Progenitor cell of endocrine pancreas (in vitro differentiated cells): ENCODE data around the gene VWA5B1. TPM values are rescaled to one million over a fixed set of nuclear protein-coding genes. Genes with fewer than 3 reads are reported as not detected.
A peak's percentile ranks its signal among the peaks of the same experiment; 100 is the strongest.

Experiments used
- DNase-seq: peaks from one replicate; pipeline ENCODE4 v3.0.0; 2021; ENCODE audit warnings: low spot score; ENCODE audit not compliant: unreplicated experiment
- H3K27ac Mint-ChIP-seq: 2 replicates; pipeline ENCODE4 v1.8.0; 2021; ENCODE audit warnings: mild to moderate bottlenecking, moderate library complexity, mixed read lengths
- H3K27me3 Mint-ChIP-seq: 2 replicates; pipeline ENCODE4 v1.8.0; 2021; ENCODE audit warnings: mixed read lengths
- H3K36me3 Mint-ChIP-seq: 2 replicates; pipeline ENCODE4 v1.8.0; 2022; ENCODE audit warnings: mixed read lengths; ENCODE audit not compliant: insufficient read depth
- H3K4me1 Mint-ChIP-seq: 2 replicates; pipeline ENCODE4 v1.8.0; 2021; ENCODE audit warnings: low read depth, mixed read lengths
- H3K4me3 Mint-ChIP-seq: 2 replicates; pipeline ENCODE4 v1.8.0; 2021; ENCODE audit warnings: low read depth, mild to moderate bottlenecking, moderate library complexity, mixed read lengths
- H3K9me3 Mint-ChIP-seq: 2 replicates; pipeline ENCODE4 v1.8.0; 2021; ENCODE audit warnings: low read depth, mixed read lengths
- CTCF ChIP-seq: fragments of 200-600 bp; sonication (generic); IDR thresholded peaks from one replicate; pipeline ENCODE4 v1.5.0; 2021; ENCODE audit warnings: antibody characterized with exemption, mild to moderate bottlenecking; ENCODE audit not compliant: unreplicated experiment
- total RNA-seq: library from RNA; stranded (reverse); gene quantifications from 2 replicates; pipeline ENCODE4 v1.2.1, GENCODE V29; 2021

VWA5B1 gene
- total RNA-seq, 1 donor from 2014 or later: 0.19 TPM

- Mint-ChIP-seq H3K27me3 (peaks cover 63% of the 10 kb centered on the region), H3K4me3 (no peak overlapping the region), H3K9me3 (no peaks in the 10 kb centered on the region), H3K27ac (no peak overlapping the region), H3K4me1 (peaks cover 5% of the 10 kb centered on the region), H3K36me3 (no peaks in the 10 kb centered on the region)
- no peak for DNase-seq
- no peak for TF ChIP-seq CTCF
Measured at GRCh38 chr1:20357796-20358195, 67.1 kb downstream of the VWA5B1 start.

GRCh38 chr1:20358761-20359263 is 68.1 kb downstream of the VWA5B1 start:
- Mint-ChIP-seq H3K36me3 (no peaks in the 10 kb centered on the region), H3K9me3 (no peaks in the 10 kb centered on the region), H3K27me3 (peaks cover 65% of the 10 kb centered on the region), H3K27ac (peak overlapping the region; percentile 6), H3K4me3 (no peak overlapping the region), H3K4me1 (peaks cover 5% of the 10 kb centered on the region)
- no peak for DNase-seq
- TF ChIP-seq CTCF: no peak

- H3K9me3 Mint-ChIP-seq: no peaks in the 10 kb centered on the region
- H3K27me3 Mint-ChIP-seq: peaks cover 73% of the 10 kb centered on the region
- no peak overlapping the region for H3K4me3 Mint-ChIP-seq
- no peak for DNase-seq
- no peaks in the 10 kb centered on the region for H3K36me3 Mint-ChIP-seq
- peaks cover 5% of the 10 kb centered on the region for H3K4me1 Mint-ChIP-seq
- no peak for TF ChIP-seq CTCF
- H3K27ac Mint-ChIP-seq: no peak overlapping the region
Measured at GRCh38 chr1:20359451-20360330, 69.0 kb downstream of the VWA5B1 start.

GRCh38 chr1:20361401-20361800 is 70.7 kb downstream of the VWA5B1 start:
- Mint-ChIP-seq H3K27ac (no peak overlapping the region), H3K9me3 (no peaks in the 10 kb centered on the region), H3K27me3 (peaks cover 80% of the 10 kb centered on the region), H3K36me3 (no peaks in the 10 kb centered on the region), H3K4me1 (peaks cover 5% of the 10 kb centered on the region), H3K4me3 (no peak overlapping the region)
- TF ChIP-seq CTCF: no peak
- no peak for DNase-seq

- Mint-ChIP-seq H3K4me1 (peaks cover 5% of the 10 kb centered on the region), H3K9me3 (no peaks in the 10 kb centered on the region), H3K4me3 (no peak overlapping the region), H3K27ac (no peak overlapping the region), H3K27me3 (peaks cover 77% of the 10 kb centered on the region), H3K36me3 (no peaks in the 10 kb centered on the region)
- peak; percentile 83 for DNase-seq
- TF ChIP-seq CTCF: peak; percentile 89
Measured at GRCh38 chr1:20361805-20362381, 71.2 kb downstream of the VWA5B1 start.
